MM.1S (cell line): Measurements from ENCODE around the gene BHMT2.

Experiments used
- CTCF ChIP-seq: fragments of 300-600 bp; sonication (generic); IDR thresholded peaks from 2 replicates; pipeline ENCODE4 v1.5.1; 2016; ENCODE audit warnings: antibody characterized with exemption, low read length, mixed read lengths
- EZH2 ChIP-seq: fragments of 300-600 bp; sonication (generic); optimal IDR thresholded peaks from 2 replicates; pipeline ENCODE3; 2017; ENCODE audit warnings: low read depth, mild to moderate bottlenecking, antibody characterized with exemption, low read length, mixed read lengths
- EZH2phosphoT487 ChIP-seq: fragments of 300-600 bp; sonication (generic); IDR thresholded peaks from 2 replicates; pipeline ENCODE4 v1.6.1; 2018; ENCODE audit warnings: antibody characterized with exemption, low read length

GRCh38 chr5:79031485-79031867 lies 38.1 kb upstream of the BHMT2 start:
- no peak for TF ChIP-seq CTCF
- TF ChIP-seq EZH2, result no peak
- TF ChIP-seq EZH2phosphoT487, result no peak
